COLO668 (cell line): ENCODE data around the gene CHRND.
A peak's percentile ranks its signal among the peaks of the same experiment; 100 is the strongest.
"Not testable (repeated sequence)": the region's sequence is repeated elsewhere in the genome, so short reads cannot be mapped to it uniquely, and the experiment has no call there.

ENCODE experiments used
- DNase-seq: peaks from one replicate; lab custom pipeline; 2025; ENCODE audit not compliant: unreplicated experiment; lab: John Stamatoyannopoulos, UW

CHRND gene

DNA sequence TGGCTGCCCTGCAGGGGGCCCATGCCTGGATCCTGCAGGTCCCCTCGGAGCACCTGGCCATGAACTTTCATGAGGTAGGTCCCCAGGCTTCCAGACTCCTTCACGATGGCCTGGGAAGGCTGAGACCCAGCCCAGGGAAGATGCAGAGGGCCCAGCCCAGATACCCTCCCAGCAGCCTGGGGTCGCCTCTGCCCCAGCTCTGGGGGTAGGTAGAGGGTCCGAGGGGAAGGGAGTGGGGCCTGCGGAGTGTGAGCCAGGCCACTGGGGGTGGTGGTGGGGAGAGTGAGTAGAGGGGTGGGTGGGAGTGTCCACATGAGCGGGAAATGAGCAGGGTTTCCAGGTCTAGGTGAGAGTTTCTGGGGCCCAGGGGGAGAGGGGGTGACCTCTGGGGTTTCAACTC lies 1.2 kb upstream of the CHRND start:
- DNase-seq: no peak

DNA sequence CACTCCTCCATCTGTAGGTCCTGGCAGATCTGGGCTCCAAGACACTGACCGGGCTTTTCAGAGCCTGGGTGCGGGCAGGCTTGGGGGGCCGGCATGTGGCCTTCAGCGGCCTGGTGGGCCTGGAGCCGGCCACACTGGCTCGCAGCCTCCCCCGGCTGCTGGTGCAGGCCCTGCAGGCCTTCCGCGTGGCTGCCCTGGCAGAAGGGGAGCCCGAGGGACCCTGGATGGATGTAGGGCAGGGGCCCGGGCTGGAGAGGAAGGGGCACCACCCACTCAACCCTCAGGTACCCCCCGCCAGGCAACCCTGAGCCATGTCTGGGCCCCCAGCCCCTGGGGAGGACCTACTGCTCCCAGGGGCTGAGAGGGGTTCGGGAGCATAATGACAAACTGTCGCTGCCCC lies 761 bp upstream of the CHRND start:
- no peak for DNase-seq

DNA sequence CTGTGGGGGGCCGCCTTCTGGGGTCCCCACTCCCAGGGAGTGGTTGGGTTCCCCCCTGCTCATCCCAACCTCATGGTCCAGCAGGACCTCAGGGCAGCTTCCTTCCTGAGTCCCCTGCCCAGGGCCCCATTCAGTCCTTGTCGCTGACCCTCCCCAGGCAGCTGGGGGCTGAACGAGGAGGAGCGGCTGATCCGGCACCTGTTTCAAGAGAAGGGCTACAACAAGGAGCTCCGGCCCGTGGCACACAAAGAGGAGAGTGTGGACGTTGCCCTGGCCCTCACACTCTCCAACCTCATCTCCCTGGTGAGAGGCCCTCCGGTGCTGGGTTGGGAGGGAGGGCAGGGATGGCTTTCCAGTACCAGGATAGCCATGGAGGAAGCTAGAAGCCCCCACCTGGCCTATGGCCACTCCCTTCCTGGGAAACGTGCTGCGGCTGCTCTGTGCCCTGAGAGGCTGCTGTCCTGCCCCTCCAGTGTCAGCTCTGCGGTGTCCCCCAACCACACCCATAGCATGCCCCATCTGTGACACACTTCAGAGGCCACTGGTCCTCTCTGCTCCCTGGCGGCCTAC lies 497 bp downstream of the CHRND start:
- no peak for DNase-seq

DNA sequence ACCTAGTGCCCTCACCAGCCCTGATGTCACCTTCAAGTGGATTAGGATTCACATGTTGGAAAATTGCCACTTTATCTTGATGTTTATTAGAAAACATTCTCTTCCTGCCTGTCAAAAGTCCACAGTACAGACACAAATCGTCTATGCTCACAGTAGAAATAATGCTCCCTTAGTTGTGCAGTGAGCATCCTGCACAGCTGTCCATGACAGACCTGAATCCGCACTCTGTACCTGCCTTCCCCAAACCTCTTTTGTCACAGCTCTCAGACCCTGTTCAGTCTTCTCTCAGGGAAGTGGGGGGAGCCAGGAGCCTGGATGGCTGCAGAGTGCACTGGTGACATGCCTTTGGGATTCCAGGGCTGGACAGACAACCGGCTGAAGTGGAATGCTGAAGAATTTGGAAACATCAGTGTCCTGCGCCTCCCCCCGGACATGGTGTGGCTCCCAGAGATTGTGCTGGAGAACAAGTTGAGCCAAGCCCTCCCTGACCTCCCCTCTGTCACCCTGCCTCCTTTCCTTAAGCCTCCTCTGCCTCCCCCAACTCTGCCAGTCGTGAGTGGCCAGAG lies 2.0 kb downstream of the CHRND start:
- DNase-seq: no peak

DNA sequence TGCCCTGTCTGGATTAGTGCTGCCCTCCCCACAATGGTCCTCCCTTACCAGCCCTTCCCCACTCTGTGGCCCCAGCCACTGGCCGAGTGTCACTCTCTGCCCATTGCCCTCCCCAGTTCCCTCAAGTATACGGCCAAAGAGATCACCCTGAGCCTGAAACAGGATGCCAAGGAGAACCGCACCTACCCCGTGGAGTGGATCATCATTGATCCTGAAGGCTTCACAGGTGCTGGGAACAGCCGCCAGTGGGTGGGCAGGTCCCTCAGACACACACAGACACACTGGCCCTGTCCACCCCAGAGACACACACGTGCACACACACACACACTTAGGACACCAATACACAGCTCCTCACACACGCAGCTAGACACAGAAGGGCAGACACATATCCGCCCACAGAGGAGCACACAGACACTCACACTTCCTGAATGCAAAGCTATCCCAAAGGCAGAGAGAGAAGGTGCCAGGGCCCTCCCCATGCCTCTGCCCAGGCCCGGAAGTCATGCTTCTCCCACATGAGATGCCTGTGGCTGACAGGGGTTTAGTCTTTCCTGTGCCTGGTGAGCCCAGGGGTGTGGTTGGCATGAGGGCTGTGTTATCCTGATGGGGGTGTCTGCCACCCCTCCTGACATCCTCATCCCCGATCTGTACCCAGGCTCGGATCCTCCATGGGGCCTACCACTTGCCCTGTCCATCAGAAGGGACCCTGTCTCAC lies 2.9 kb downstream of the CHRND start:
- no peak for DNase-seq

DNA sequence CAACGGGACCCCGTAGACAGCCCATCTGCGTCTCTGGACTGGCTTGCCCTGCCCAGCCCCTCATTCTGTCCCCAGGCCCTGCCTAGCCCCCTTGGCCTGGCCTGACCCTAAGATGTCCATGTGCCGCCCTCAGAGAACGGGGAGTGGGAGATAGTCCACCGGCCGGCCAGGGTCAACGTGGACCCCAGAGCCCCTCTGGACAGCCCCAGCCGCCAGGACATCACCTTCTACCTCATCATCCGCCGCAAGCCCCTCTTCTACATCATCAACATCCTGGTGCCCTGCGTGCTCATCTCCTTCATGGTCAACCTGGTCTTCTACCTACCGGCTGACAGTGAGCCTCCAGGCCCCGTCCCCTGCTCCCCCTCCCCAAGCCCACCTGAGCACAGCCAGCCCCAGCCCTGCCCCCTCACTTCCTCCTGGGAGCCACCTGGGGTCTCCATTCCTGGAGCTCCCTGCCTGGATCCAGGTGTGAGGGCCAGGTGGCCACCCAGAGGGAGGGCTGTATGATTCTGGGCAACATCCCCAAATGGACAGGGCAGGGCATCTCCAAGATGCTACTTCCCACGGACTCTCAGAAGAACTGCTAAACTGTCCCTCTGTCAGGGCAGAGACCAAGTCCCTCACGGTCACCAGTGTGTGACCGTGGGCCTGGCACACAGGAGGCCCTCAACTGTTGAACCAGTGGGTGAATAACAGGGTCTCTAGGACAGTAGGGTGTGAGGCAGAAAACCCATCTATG lies 4.0 kb downstream of the CHRND start:
- DNase-seq: no peak

DNA sequence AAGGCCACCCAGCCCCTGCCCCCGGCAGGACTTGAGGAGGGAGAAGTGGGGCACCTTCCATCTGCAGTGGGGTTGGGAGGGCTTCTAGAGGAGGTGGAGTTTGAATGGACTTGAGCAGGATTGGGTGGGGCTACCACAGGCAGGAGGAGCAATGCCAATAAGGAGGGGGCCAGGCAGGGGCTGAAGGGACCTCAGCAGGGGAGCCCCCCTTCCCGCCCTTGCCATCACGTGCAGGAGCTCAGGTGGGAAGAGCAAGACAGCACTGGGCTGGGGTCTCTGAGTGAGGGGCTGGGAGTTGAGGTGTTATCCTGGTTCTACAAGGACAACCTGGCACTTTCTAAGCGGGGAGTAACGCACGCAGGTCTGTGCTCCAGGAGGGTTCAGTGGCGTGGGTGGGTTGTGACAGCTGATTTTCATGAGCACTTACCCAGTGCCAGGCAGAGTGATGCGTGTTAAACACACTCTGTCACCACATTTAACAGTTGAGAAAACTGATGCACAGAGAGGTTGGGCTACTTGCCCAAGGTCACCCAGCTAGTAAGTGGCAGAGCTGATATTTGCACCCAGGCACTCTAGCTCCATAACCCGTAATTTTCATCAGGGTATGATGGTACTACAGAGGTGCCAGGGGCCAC lies 4.8 kb downstream of the CHRND start:
- DNase-seq: no peak

DNA sequence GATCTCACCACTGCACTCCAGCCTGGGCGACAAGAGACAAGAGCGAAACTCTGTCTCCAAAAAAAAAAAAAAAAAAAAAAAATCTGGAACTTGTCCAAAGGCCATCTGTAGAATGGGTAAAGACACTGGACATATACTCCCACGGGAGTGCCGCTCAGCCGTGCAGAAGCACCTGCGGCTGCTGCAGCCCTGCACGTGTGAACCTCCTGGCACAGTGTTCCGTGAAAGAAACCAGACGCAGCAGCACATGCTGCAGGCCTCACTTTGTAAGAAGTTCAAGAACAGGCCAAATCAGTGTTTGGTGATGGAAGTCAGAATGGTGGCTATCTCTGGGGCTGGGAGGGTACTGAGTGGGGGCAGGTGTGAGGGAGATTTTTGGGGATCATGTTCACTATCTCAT lies 6.5 kb downstream of the CHRND start:
- no peak for DNase-seq

DNA sequence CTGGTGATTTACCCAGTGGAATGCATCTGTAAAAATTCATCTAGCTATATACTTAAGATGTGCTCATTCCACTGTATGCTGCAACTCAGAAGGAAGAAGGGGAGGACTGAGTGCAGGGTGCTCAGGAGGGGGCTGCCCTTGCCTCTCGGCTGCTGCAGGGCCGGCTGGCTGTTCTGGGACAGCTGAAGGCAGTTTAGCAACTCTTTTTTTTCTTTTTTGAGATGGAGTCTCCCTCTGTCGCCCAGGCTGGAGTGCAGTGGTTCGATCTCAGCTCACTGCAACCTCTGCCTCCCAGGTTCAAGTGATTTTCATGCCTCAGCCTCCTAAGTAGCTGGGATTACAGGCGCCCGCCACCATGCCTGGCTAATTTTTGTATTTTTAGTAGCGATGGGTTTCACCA lies 6.9 kb downstream of the CHRND start:
- not testable (repeated sequence) for DNase-seq

DNA sequence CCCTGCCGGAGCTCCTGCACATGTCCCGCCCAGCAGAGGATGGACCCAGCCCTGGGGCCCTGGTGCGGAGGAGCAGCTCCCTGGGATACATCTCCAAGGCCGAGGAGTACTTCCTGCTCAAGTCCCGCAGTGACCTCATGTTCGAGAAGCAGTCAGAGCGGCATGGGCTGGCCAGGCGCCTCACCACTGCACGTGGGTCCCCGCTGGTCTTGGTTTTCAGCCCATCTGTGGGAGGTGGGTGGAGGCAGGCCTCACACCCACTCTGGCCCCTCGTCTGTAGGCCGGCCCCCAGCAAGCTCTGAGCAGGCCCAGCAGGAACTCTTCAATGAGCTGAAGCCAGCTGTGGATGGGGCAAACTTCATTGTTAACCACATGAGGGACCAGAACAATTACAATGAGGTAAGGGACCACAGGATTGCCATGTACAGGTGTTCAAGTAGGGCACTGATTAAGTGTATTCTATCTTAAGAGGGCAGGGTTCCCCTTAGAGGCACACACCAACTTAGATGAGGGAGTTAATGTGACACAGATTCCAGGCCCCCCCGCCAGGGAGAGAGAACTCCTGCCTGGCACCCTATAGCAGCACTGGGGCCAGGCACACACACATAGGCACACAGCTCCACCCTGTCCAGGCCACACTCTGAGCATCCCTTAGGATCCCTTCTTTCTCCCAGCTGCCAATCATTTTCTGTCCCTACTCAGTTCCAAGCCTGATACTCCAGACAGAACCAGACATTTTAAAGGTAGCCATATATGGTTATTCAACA lies 8.2 kb downstream of the CHRND start:
- DNase-seq: no peak

DNA sequence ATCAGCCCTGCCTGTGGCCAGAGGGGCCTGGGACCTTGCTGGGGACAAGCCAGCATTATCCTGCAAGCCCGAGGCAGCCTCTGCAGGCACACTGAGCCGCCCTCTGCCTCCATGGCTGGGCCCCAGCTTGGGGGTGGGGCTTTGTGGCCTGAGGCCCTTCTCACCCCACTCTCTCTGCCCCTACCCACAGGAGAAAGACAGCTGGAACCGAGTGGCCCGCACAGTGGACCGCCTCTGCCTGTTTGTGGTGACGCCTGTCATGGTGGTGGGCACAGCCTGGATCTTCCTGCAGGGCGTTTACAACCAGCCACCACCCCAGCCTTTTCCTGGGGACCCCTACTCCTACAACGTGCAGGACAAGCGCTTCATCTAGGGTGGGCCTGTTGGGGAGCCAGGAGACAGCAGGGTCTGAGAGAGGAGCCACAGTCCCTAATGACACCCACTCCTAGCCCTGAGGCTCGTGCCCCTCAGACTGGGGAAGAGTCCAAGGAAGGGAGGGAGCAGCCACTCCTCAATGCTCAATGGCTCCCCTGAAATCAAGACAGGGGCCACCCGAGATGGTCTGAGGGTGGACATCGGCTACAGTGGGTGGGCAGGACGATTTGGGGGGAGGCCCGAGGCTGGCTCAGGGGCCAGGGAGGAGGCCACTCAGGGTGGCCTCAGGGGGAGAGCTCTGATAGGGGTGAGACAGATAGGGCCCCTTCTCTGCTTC lies 9.1 kb downstream of the CHRND start:
- no peak for DNase-seq

DNA sequence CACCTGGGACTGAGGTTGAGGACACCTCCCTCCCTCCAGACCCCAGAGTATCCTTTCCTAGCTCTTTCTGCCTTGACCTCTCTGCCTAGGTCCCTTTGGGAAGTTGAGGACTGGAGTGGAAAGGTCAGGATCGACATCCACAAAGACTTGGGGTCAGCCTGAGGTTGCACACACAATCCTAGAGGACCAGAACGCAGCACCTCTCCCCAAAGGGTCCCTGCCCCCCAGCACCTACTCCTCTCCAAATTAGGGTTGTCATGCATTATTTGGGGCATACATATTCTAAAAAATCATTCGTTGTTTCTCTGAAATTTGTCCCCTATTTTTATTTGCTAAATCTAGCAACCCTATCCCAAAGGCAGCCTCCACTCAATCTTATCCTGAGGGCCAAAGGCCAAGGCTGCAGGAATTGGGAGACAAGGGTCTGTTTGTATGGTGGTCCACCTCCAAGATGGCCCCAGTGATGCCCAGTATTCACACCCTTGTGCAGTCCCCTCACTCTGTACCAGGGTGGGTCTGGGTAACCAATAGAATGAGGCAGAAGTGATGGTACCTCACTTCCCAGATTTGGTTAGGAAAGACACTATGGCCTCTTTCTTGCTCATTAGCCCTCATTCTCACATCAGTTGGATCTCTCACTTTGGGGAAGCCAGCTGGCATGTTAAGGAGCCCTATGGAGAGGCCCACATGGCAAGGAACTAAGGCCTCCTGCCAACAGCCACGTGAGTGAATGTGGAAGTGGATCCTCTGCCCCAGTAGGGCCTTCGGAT lies 10.0 kb downstream of the CHRND start:
- no peak for DNase-seq

DNA sequence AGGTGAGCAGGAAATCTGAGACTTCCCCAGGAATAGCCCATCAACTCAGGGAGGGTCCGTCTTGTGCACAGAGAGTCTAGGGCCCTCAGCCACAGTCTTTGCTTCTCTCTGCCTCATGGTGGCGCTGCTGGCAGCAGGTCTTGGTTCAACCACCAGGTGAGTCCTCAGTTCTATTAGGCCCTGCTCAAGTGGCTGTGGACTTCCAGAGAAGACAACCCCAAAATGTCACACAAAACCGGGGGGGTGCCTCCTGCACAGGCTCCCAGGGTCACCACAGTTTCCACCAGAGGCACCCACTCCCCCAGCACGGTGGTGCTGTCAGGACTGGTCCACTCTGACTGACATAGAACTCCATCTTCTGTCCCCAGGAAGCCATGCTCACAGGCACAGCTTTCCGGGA lies 11.1 kb downstream of the CHRND start:
- DNase-seq: peak; percentile 11

DNA sequence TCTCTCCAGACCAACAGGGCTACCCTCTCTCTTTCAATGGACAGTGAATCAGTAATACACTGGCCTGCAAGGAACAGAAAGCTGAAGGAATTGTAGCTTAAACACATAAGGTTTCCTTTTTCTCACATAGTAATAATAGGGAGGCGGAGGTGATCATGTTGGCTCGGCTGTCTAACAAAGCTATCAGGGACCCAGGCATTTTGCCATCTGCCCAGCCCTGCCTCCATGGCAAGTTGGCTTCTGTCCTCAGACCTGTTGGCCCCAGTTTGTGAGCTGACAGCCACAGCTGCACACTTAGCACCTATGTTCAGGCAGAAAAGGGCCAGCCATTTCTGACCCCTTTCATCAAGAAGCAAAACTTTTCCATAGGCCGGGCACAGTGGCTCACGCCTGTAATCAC lies 11.5 kb downstream of the CHRND start:
- no peak for DNase-seq

DNA sequence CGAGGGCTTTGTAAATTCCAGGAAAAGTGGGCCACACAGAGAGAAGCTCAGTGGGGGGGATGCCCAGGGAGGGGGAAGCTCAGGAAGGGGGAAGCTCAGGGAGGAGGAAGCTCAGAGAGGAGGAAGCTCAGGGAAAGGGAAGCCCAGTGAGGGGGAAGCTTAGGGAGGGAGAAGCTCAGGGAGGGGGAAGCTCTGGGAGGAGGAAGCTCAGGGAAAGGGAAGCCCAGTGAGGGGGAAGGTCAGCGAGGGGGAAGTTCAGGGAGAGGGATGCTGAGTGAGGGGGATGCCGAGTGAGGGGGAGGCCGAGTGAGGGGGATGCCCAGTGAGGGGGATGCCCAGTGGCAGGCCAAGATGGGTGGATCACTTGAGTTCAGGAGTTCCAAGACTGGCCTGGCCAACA lies 12.7 kb downstream of the CHRND start:
- DNase-seq: no peak

DNA sequence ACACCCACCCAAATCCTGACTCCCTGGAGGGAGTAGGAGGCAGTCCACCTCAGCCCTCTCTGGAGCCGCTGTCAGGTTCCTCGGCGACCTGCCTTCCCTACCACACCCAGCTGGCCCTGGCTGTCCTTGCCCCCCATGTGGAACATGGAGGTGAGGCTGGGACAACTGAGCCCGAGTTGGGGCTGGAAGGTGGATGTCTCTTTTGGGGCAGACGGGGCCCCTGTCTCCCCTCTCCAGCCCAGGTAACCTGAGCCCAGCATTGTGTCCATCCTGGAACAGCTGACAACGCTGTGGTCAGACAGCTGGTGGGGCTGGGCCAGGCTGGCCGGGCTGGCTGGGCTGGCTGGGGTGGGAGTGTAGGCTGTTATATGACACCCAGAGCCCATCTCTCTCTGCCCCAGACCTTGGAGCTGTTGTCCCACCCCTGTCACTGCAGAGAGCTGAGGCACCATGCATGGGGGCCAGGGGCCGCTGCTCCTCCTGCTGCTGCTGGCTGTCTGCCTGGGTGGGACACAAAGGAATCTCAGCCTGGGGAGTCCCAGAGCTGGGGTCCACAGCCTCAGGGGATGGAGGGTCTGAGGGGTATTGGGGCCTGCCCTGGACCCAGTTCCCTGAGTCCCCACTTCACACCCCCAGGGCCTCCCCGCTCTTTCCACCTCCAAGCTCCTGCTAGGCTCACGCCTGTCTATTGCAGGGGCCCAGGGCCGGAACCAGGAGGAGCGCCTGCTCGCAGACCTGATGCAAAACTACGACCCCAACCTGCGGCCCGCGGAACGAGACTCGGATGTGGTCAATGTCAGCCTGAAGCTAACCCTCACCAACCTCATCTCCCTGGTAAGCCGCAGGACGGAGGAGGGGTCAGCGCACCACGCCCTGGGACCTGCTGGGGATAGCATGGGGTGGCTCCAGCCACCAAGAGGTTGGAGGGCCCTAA lies 13.6 kb downstream of the CHRND start, which contains the start of gene CHRNG:
Gene CHRNG, plus strand, starts transcription at position 395 of the 934 bp plus-strand sequence. Its CDS starts 56 bp downstream, at position 451.
- peak; percentile 14 for DNase-seq

DNA sequence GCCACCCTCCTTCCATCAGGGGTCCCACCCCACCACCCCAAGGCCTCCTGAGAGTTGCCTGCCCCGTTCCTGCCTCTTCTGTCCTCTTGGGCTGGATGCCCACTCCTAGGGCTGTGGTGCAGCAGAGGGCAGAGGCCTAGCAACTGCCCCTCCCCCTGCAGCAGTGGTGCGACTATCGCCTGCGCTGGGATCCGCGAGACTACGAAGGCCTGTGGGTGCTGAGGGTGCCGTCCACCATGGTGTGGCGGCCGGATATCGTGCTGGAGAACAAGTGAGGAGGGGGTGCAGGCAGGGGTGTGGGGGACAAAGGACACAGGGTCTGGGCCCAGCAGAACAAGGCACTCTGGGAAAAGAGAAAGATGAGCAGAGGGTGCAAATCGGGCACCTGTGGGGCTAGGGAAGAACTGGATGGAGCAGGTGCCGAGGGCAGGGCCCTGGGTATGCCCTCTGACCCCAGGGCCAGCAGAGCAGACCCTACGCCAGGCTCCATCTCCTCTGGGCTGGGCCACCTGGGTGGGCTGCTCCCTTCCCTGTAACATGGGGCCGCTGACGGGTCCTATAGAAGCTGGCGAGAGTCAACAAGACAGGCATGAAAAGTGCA lies 14.6 kb downstream of the CHRND start:
- no peak for DNase-seq
